Stomach (tissue), 9 donors: ENCODE measurements around the gene FOXO4. TPM values are rescaled to one million over a fixed set of nuclear protein-coding genes. Genes with fewer than 3 reads are reported as not detected.
A peak's percentile ranks its signal among the peaks of the same experiment; 100 is the strongest.

Source experiments
- DNase-seq, 2 donors: peaks; one replicate each; pipeline versions ENCODE4 v3.0.0 to v3.0.0-alpha.2; 2013 to 2019
- H3K27ac ChIP-seq, 5 donors: fragments of 200-600 bp in 4 of 5; sonication (generic) in 4 of 5; one replicate each; pipeline ENCODE4 v1.5.1; 2013 to 2019; ENCODE audit warnings: mild to moderate bottlenecking in 1 of 5, moderate library complexity in 1 of 5
- H3K27me3 ChIP-seq, 3 donors: fragments of 200-600 bp; sonication (generic); one replicate each; pipeline ENCODE4 v1.5.1; 2017 to 2019; ENCODE audit warnings: mixed run types in 1 of 3
- H3K36me3 ChIP-seq, 4 donors: fragments of 200-600 bp; sonication (generic); 1 replicate in 3 of 4; 2 replicates in 1 of 4; pipeline ENCODE4 v1.5.1; 2016 to 2019
- H3K4me1 ChIP-seq, 4 donors: fragments of 200-600 bp; sonication (generic); one replicate each; pipeline ENCODE4 v1.5.1; 2016 to 2019
- H3K4me3 ChIP-seq, 4 donors: fragments of 200-600 bp; sonication (generic) in 3 of 4; one replicate each; pipeline ENCODE4 v1.5.1; 2016 to 2019; ENCODE audit warnings: mild to moderate bottlenecking in 1 of 4
- H3K9me3 ChIP-seq, 4 donors: fragments of 200-600 bp; sonication (generic); one replicate each; pipeline ENCODE4 v1.5.1; 2016 to 2019
- EP300 ChIP-seq: sonication (generic); formaldehyde crosslinking; IDR thresholded peaks from one replicate; pipeline ENCODE4 v1.6.1; 2017; ENCODE audit warnings: antibody characterized with exemption
- POLR2A ChIP-seq, 4 donors: fragments of 450-650 bp; IDR thresholded peaks; one replicate each; pipeline ENCODE4 v1.6.1; 2016; ENCODE audit warnings: antibody characterized with exemption in 4 of 4, control low read depth in 2 of 4, mild to moderate bottlenecking in 1 of 4, moderate library complexity in 1 of 4
- POLR2AphosphoS5 ChIP-seq, 3 donors: sonication (generic); formaldehyde crosslinking; IDR thresholded peaks; one replicate each; pipeline ENCODE4 v1.6.1; 2016; ENCODE audit warnings: antibody characterized with exemption in 3 of 3
- WGBS, 5 donors: extraction: QIAGEN DNeasy Blood & Tissue Kit in 3 of 5; methylation state at CpG; one replicate each; pipeline versions ENCODE4 v1.1.5 to v1.1.7; 2013 to 2018; 5-methylcytosine and 5-hydroxymethylcytosine counted together
- intact Hi-C: fragments of 100-400 bp; cut with DNase I; formaldehyde crosslinking; loops from one replicate; pipeline ENCODE4 v1.15.1; 2023; ENCODE audit warnings: low total_unique reads
- polyA plus RNA-seq, 3 donors: library from polyadenylated mRNA; stranded (reverse); fragments of 200-250 nt; gene quantifications; one replicate each; pipeline ENCODE4 v1.2.3, GENCODE V29; 2013
- total RNA-seq, 5 donors: library from RNA; depleted of rRNA; stranded (reverse); fragments of >200 nt; gene quantifications; one replicate each; pipeline versions ENCODE4 v1.1.0 to v1.2.3, GENCODE V29; 2014 to 2016
- TF ChIP-seq, protein P1 (sequence below), 7 experiments: fragments of 450-650 bp in 4 of 7; fragments of 200-600 bp in 3 of 7; sonication (generic) in 3 of 7; IDR thresholded peaks; one replicate each; pipeline ENCODE4 v1.5.1; 2016 to 2019; ENCODE audit warnings: antibody characterized with exemption in 7 of 7, control low read depth in 2 of 7, mild to moderate bottlenecking in 1 of 7
- donor health status: healthy with polysubstance abuse.
- donor health status: Bipolar disorder and iron deficiency.
- donor health status: healthy.

FOXO4 gene
- total and polyA plus RNA-seq, 8 donors: 3.1 to 31.4 (median 8.7) TPM

DNA sequence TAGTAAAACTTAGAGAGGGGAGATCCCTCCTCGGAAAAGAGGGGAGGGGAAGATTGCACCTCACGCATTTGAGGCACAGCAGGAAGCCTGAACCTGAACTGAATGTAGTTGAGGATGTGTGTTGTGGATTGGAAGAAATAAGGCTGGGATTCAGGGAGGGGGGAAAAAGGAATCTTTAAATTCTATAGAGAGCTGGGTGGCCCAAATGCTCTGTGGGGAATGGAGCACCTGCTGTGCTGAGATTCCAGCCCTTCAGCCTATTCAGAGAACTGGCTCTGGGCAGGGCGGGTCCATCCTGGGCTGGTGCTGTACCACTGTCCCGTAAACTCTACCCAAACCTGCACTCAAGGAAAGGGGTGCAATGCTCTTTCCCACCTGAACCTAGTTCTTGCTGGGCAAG, 4.1 kb downstream of the FOXO4 start:
- TF ChIP-seq EP300 (no peak), POLR2AphosphoS5 (IDR thresholded peaks at IDR 0.05) (no peak), POLR2A (IDR thresholded peaks at IDR 0.05) (no peak)
- TF ChIP-seq, protein P1, sequence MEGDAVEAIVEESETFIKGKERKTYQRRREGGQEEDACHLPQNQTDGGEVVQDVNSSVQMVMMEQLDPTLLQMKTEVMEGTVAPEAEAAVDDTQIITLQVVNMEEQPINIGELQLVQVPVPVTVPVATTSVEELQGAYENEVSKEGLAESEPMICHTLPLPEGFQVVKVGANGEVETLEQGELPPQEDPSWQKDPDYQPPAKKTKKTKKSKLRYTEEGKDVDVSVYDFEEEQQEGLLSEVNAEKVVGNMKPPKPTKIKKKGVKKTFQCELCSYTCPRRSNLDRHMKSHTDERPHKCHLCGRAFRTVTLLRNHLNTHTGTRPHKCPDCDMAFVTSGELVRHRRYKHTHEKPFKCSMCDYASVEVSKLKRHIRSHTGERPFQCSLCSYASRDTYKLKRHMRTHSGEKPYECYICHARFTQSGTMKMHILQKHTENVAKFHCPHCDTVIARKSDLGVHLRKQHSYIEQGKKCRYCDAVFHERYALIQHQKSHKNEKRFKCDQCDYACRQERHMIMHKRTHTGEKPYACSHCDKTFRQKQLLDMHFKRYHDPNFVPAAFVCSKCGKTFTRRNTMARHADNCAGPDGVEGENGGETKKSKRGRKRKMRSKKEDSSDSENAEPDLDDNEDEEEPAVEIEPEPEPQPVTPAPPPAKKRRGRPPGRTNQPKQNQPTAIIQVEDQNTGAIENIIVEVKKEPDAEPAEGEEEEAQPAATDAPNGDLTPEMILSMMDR (IDR thresholded peaks at IDR 0.05): no peak
- Histone ChIP-seq H3K36me3 (peaks cover 0 to 7% (median 0%) of the 10 kb centered on the region in 4 donors), H3K9me3 (no peaks in the 10 kb centered on the region), H3K27ac (no peak overlapping the region), H3K4me3 (no peak overlapping the region), H3K4me1 (peaks cover 4 to 40% (median 26%) of the 10 kb centered on the region in 4 donors), H3K27me3 (no peaks in the 10 kb centered on the region)
- intact Hi-C loops: no loop called here
- WGBS, 5 donors: 46 to 92% (median 84%) methylated on average over 2 to 4 of the region's 4 CpGs
- no peak for DNase-seq

DNA sequence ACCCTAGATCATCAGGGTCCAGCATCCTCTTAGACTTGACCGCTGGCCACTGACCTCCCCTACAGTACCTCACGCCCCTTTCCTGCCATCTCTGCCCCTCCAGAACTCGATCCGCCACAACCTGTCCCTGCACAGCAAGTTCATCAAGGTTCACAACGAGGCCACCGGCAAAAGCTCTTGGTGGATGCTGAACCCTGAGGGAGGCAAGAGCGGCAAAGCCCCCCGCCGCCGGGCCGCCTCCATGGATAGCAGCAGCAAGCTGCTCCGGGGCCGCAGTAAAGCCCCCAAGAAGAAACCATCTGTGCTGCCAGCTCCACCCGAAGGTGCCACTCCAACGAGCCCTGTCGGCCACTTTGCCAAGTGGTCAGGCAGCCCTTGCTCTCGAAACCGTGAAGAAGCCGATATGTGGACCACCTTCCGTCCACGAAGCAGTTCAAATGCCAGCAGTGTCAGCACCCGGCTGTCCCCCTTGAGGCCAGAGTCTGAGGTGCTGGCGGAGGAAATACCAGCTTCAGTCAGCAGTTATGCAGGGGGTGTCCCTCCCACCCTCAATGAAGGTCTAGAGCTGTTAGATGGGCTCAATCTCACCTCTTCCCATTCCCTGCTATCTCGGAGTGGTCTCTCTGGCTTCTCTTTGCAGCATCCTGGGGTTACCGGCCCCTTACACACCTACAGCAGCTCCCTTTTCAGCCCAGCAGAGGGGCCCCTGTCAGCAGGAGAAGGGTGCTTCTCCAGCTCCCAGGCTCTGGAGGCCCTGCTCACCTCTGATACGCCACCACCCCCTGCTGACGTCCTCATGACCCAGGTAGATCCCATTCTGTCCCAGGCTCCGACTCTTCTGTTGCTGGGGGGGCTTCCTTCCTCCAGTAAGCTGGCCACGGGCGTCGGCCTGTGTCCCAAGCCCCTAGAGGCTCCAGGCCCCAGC, 5.2 kb downstream of the FOXO4 start:
- peaks cover 4 to 40% (median 24%) of the 10 kb centered on the region in 4 donors for H3K4me1 ChIP-seq
- H3K36me3 ChIP-seq: peaks cover 0 to 7% (median 0%) of the 10 kb centered on the region in 4 donors
- H3K9me3 ChIP-seq: no peaks in the 10 kb centered on the region
- H3K27me3 ChIP-seq: no peaks in the 10 kb centered on the region
- no peak overlapping the region for H3K27ac ChIP-seq
- 64 to 87% (median 82%) methylated on average over 15 to 31 of the region's 31 CpGs for WGBS, 5 donors
- no peak overlapping the region for H3K4me3 ChIP-seq
- TF ChIP-seq, protein P1 (IDR thresholded peaks at IDR 0.05): no peak
- TF ChIP-seq POLR2AphosphoS5 (IDR thresholded peaks at IDR 0.05) (no peak), POLR2A (IDR thresholded peaks at IDR 0.05) (no peak), EP300 (no peak)
- DNase-seq: peak in 1 of 2 donors; percentile 24
- intact Hi-C loops: no loop called here

DNA sequence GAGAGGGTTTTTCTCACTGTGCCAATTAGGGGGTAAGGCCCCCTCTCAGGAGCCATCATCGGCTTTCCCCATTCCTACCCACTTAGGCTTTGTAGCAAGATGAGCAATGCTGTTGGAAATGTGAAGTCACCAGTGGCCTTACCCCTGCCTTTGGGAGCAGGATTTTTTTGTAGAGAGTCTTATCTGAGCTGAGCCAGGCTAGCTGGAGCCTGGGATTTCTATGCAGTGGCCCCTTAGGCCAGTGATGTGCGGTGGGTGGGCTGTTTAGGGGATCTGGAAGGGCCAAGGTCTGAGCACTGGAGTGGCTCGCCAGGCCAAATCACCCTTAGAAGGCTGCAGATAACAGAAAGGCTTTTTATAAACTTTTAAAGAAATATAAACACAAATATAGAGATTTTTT, 6.6 kb downstream of the FOXO4 start:
- intact Hi-C loops: no loop called here
- Histone ChIP-seq H3K4me1 (peaks cover 4 to 32% (median 15%) of the 10 kb centered on the region in 4 donors), H3K9me3 (no peaks in the 10 kb centered on the region), H3K4me3 (no peak overlapping the region), H3K27me3 (no peaks in the 10 kb centered on the region), H3K27ac (no peak overlapping the region), H3K36me3 (peaks cover 0 to 7% (median 0%) of the 10 kb centered on the region in 4 donors)
- DNase-seq: no peak
- 47 to 70% (median 55%) methylated on average over 3 of the region's 3 CpGs for WGBS, 5 donors
- TF ChIP-seq, protein P1 (IDR thresholded peaks at IDR 0.05): no peak
- TF ChIP-seq POLR2AphosphoS5 (IDR thresholded peaks at IDR 0.05) (no peak), EP300 (no peak), POLR2A (IDR thresholded peaks at IDR 0.05) (no peak)

- WGBS, 5 donors: 18 to 34% (median 25%) methylated on average over 7 to 10 of the region's 10 CpGs
- H3K36me3 ChIP-seq: peaks cover 0 to 7% (median 0%) of the 10 kb centered on the region in 4 donors
Observed at GRCh38 chrX:71103110-71103983, 7.7 kb downstream of the FOXO4 start.

More at GRCh38 chrX:71103110-71103983, 7.7 kb downstream of the FOXO4 start:
- H3K4me3 ChIP-seq: peak overlapping the region in 1 of 4 donors; percentile 3
- peak; percentile 34 to 80 for DNase-seq
- H3K27me3 ChIP-seq: no peaks in the 10 kb centered on the region
- H3K27ac ChIP-seq: peak overlapping the region in 3 of 5 donors; percentile 31 to 53 (median 44)
- TF ChIP-seq POLR2AphosphoS5 (IDR thresholded peaks at IDR 0.05): no peak
- TF ChIP-seq, protein P1 (IDR thresholded peaks at IDR 0.05): no peak
- TF ChIP-seq POLR2A (IDR thresholded peaks at IDR 0.05): no peak
- no peak for TF ChIP-seq EP300
- H3K9me3 ChIP-seq: no peaks in the 10 kb centered on the region
- peaks cover 0 to 21% (median 8%) of the 10 kb centered on the region in 4 donors for H3K4me1 ChIP-seq
- intact Hi-C loops: no loop called here
